HCT116 (cell line): Measurements from ENCODE around the gene PEAK1. TPM values are rescaled to one million over a fixed set of nuclear protein-coding genes. Genes with fewer than 3 reads are reported as not detected.

Experiments
- ATAC-seq: fragments of 200-7000 bp; cut with Tn5 transposase; 2 replicates; pipeline ENCODE4 v1.9.1; 2020; ENCODE audit warnings: mild to moderate bottlenecking, moderate library complexity
- BruUV-seq: library from RNA; stranded (reverse); fragments of 400-500 nt; replicated peaks from 2 replicates; lab custom pipeline; 2021; lab: Mats Ljungman, UMichigan
- CTCF ChIA-PET: fragments of 300-600 bp; sonication (Branson Sonifier 250); formaldehyde crosslinking; loops from one replicate; lab custom pipeline; 2021; ENCODE audit warnings: antibody characterized with exemption; lab: Charles Lee
- POLR2A ChIA-PET: fragments of 300-600, 350-600 bp; sonication (Branson Sonifier 250); formaldehyde crosslinking; loops from one replicate; lab custom pipeline; 2021; ENCODE audit warnings: antibody characterized with exemption; lab: Charles Lee
- RAD21 ChIA-PET, 2 experiments: fragments of 300-600 bp; sonication (Branson Sonifier 250); formaldehyde crosslinking; loops; one replicate each; lab custom pipeline; 2023; ENCODE audit warnings: low total read pairs in 2 of 2; ENCODE audit not compliant: uncharacterized antibody in 2 of 2, unreplicated experiment in 2 of 2, low non-redundant PET in 1 of 2; lab: Charles Lee
- DNase-seq: peaks from one replicate; pipeline ENCODE4 v3.0.0-alpha.2; 2010; ENCODE audit warnings: low read depth, low spot score
- H2AFZ ChIP-seq: fragments of 200-600 bp; shearing (Covaris generic), sonication (generic); 2 replicates; pipeline ENCODE4 v1.6.1; 2017; ENCODE audit warnings: low read depth, mixed run types, mixed read lengths, antibody characterized with exemption, low read length; ENCODE audit not compliant: poor library complexity, severe bottlenecking
- H3K27ac ChIP-seq: 2 replicates; pipeline ENCODE4 v1.5.1; 2012; ENCODE audit warnings: low read depth, low read length
- H3K27me3 ChIP-seq: fragments of 200-600 bp; sonication (generic); 2 replicates; pipeline ENCODE4 v1.6.1; 2016; ENCODE audit warnings: mixed run types, low read length, mixed read lengths; ENCODE audit not compliant: insufficient read depth
- H3K36me3 ChIP-seq, 2 experiments: fragments of 200-500 bp in 1 of 2; fragments of 200-600 bp in 1 of 2; sonication (Bioruptor generic) in 1 of 2; sonication (generic) in 1 of 2; 2 replicates each; pipeline versions ENCODE4 v1.5.1 to v1.6.1; 2014 to 2016; ENCODE audit warnings: low read length in 2 of 2, inconsistent platforms in 1 of 2, mixed read lengths in 1 of 2, mixed run types in 1 of 2; ENCODE audit not compliant: insufficient read depth in 2 of 2, control insufficient read depth in 1 of 2
- H3K4me1 ChIP-seq, 2 experiments: fragments of 200-600 bp in 1 of 2; sonication (generic) in 1 of 2; 2 replicates each; pipeline versions ENCODE4 v1.5.1 to v1.6.1; 2012 to 2017; ENCODE audit warnings: low read length in 2 of 2, inconsistent platforms in 1 of 2, mild to moderate bottlenecking in 1 of 2, mixed read lengths in 1 of 2, mixed run types in 1 of 2, moderate library complexity in 1 of 2; ENCODE audit not compliant: insufficient read depth in 2 of 2, control insufficient read depth in 1 of 2
- H3K4me2 ChIP-seq: fragments of 200-600 bp; sonication (generic); 2 replicates; pipeline ENCODE4 v1.6.1; 2017; ENCODE audit warnings: mixed run types, low read length, mixed read lengths
- H3K4me3 ChIP-seq, 2 experiments: fragments of 200-600 bp in 1 of 2; sonication (generic) in 1 of 2; replicated peaks in 1 of 2; 2 replicates each; pipeline ENCODE4 v1.5.1; 2011 to 2016; ENCODE audit warnings: low read length in 2 of 2, control low read depth in 1 of 2, low read depth in 1 of 2, mild to moderate bottlenecking in 1 of 2, mixed read lengths in 1 of 2, mixed run types in 1 of 2
- H3K79me2 ChIP-seq: fragments of 200-600 bp; sonication (generic); 2 replicates; pipeline ENCODE4 v1.6.1; 2017; ENCODE audit warnings: mild to moderate bottlenecking, mixed run types, low read length, moderate library complexity, mixed read lengths; ENCODE audit not compliant: insufficient read depth
- H3K9ac ChIP-seq: fragments of 200-600 bp; sonication (generic); 2 replicates; pipeline ENCODE4 v1.6.1; 2016; ENCODE audit warnings: low read length, mixed read lengths
- H3K9me2 ChIP-seq: fragments of 200-600 bp; sonication (generic), shearing (Covaris generic); 2 replicates; pipeline ENCODE4 v1.6.1; 2017; ENCODE audit warnings: mixed run types, mild to moderate bottlenecking, moderate library complexity; ENCODE audit not compliant: insufficient read depth
- H3K9me3 ChIP-seq, 2 experiments: fragments of 200-500 bp in 1 of 2; fragments of 200-600 bp in 1 of 2; sonication (Bioruptor generic) in 1 of 2; sonication (generic) in 1 of 2; 2 replicates each; pipeline ENCODE4 v1.6.1; 2014 to 2017; ENCODE audit warnings: low read length in 2 of 2, mixed read lengths in 2 of 2, inconsistent platforms in 1 of 2, low read depth in 1 of 2, mild to moderate bottlenecking in 1 of 2, mixed run types in 1 of 2, moderate library complexity in 1 of 2; ENCODE audit not compliant: control insufficient read depth in 1 of 2, insufficient read depth in 1 of 2
- H4K20me1 ChIP-seq: fragments of 200-600 bp; sonication (generic), shearing (Covaris generic); 2 replicates; pipeline ENCODE4 v1.6.1; 2017; ENCODE audit warnings: mixed run types, mild to moderate bottlenecking, moderate library complexity; ENCODE audit not compliant: insufficient read depth
- ATF3 ChIP-seq: IDR thresholded peaks from 2 replicates; pipeline ENCODE4 v1.6.1; 2012
- CEBPB ChIP-seq: IDR thresholded peaks from 2 replicates; pipeline ENCODE4 v1.6.1; 2012; ENCODE audit warnings: low read depth
- EGR1 ChIP-seq: IDR thresholded peaks from 2 replicates; pipeline ENCODE4 v1.6.1; 2012; ENCODE audit warnings: low read depth
- EZH2 ChIP-seq: fragments of 200-600 bp; sonication (generic); IDR thresholded peaks from 2 replicates; pipeline ENCODE4 v1.6.1; 2017; ENCODE audit warnings: antibody characterized with exemption, mixed run types
- MAX ChIP-seq: IDR thresholded peaks from 2 replicates; pipeline ENCODE4 v1.6.1; 2012
- POLR2A ChIP-seq: IDR thresholded peaks from 2 replicates; pipeline ENCODE4 v1.7.0; 2011; ENCODE audit warnings: borderline replicate concordance; ENCODE audit not compliant: insufficient read depth, insufficient read length; ENCODE audit errors: extremely low read depth
- POLR2AphosphoS5 ChIP-seq: IDR thresholded peaks from 2 replicates; pipeline ENCODE4 v1.6.1; 2011; ENCODE audit warnings: mild to moderate bottlenecking, low read depth, low read length, moderate library complexity
- RAD21 ChIP-seq: IDR thresholded peaks from 2 replicates; pipeline ENCODE4 v1.6.1; 2012; ENCODE audit warnings: low read depth, mild to moderate bottlenecking
- REST ChIP-seq: IDR thresholded peaks from 2 replicates; pipeline ENCODE4 v1.6.1; 2012; ENCODE audit warnings: low read depth
- TCF7L2 ChIP-seq: IDR thresholded peaks from 2 replicates; pipeline ENCODE4 v1.7.0; 2011; ENCODE audit warnings: borderline replicate concordance, inconsistent platforms; ENCODE audit not compliant: insufficient read depth, insufficient read length; ENCODE audit errors: extremely low read depth
- intact Hi-C: fragments of 100-400 bp; cut with micrococcal nuclease; formaldehyde crosslinking; loops from 2 replicates; pipeline ENCODE4 v1.10.0; 2022
- total RNA-seq: library from RNA; stranded (reverse); gene quantifications from one replicate; pipeline ENCODE4 v1.2.1, GENCODE V29; 2021; ENCODE audit not compliant: unreplicated experiment

Gene PEAK1
- total RNA-seq, 1 experiment from 2014 or later = 23.4 TPM

DNA sequence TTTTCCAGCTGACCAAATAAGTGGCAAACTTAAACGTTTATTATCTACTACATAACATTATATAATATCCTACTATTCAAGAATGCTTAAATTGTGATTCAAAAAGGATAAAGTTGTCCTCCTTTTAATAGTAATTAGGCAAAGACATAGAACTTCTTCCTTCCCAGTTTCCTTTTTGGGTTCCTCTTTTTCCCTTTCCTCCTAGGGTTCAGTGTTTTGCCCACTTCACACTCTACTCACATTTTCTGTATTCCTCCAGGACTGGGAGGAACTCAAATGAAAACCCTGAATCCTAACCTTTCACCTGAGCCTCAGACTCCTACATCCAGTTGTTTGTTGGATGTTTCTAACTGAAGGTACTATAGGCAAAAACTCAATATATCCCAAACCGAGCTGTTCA is 132.5 kb downstream of the PEAK1 start (continued):
- TF ChIP-seq TCF7L2 (no peak), REST (no peak), POLR2A (no peak), POLR2AphosphoS5 (no peak), CEBPB (no peak)
- TF ChIP-seq, all 23 proteins: peak for 0

DNA sequence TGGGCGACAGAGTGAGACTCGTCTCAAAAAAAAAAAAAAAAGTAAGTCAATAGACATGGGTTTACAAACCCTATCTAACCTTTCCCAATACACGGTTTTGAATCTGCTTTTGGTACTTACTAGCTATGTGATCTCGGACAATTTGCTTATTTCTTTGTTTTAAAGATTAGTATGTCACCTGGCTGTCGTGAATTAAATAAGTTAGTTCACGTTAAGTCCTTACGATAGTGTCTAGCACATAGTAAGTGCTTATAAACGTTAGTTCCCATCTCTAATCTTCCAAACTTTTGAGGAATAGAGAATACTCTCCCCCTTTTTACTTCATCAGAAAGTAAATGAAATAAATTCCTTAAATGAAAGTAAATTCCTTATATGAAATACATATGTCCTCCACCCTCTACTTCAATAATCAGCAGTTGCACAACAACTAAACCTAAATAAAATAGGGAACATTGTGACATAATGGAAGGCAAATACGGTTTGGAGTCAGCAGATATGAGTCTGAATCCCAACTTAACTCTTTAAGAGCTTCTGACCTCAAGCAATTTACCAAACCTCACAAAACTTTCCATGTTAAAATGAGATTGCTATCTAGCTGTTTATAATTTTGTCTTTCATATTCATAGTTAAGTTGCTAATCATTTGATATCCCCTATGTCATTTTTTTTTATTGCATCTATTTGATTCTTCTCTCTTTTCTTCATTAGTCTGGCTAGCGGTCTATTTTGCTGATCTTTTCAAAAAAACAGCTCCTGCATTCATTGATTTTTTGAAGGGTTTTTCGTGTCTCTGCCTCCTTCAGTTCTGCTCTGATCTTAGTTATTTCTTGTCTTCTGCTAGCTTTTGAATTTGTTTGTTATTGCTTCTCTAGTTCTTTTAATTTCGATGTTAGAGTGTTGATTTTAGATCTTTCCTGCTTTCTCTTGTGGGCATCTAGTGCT is 134.6 kb downstream of the PEAK1 start:
- intact Hi-C loops = no loop called here
- CTCF ChIA-PET = no interaction called here
- BruUV-seq = no TSS peak

More for the DNA sequence above, 134.6 kb downstream of the PEAK1 start:
- no peak overlapping the region for H3K4me3 ChIP-seq
- H3K9me3 ChIP-seq = no peaks in the 10 kb centered on the region
- no peak overlapping the region for H3K4me2 ChIP-seq
- DNase-seq (no peak), ATAC-seq (no peak)
- POLR2A ChIA-PET = no interaction called here
- H4K20me1 ChIP-seq = no peaks in the 10 kb centered on the region; the same call in 1 of the 2 replicates
- H3K4me1 ChIP-seq = no peaks in the 10 kb centered on the region
- H3K27ac ChIP-seq = no peak overlapping the region
- TF ChIP-seq EZH2 (no peak), POLR2AphosphoS5 (no peak), ATF3 (no peak), EGR1 (no peak), RAD21 (no peak), MAX (no peak)
- H3K9ac ChIP-seq = no peak overlapping the region
- H2AFZ ChIP-seq = no peak overlapping the region
- no peaks in the 10 kb centered on the region for H3K9me2 ChIP-seq
- H3K27me3 ChIP-seq = no peaks in the 10 kb centered on the region
- RAD21 ChIA-PET = no interaction called here
- no peaks in the 10 kb centered on the region for H3K36me3 ChIP-seq
- no peaks in the 10 kb centered on the region for H3K79me2 ChIP-seq
